ENCODE measurements around the gene NOTO. TPM values are rescaled to one million over a fixed set of nuclear protein-coding genes. Genes with fewer than 3 reads are reported as not detected.
A peak's percentile ranks its signal among the peaks of the same experiment; 100 is the strongest.

NOTO gene
- not detected for total RNA-seq
- long read RNA-seq: 0 reads

GRCh38 chr2:73202156-73203054, at the start of gene NOTO:
NOTO (plus strand) TSS chr2:73202574; CDS start chr2:73202667, 93 bp downstream.
- peaks cover 0 to 16% of the 10 kb centered on the region in 2 donors for H3K27me3 ChIP-seq
- H3K27ac ChIP-seq: no peak within 1 kb of the TSS
- H3K9me3 ChIP-seq: no peaks in the 10 kb centered on the region

GRCh38 chr2:73156539-73157124, 45.7 kb upstream of the NOTO start:
- ATAC-seq (peak; percentile 87 to 99 (median 92)), DNase-seq (peak; percentile 59 to 74 (median 73))
- WGBS (ENCODE audit: insufficient coverage, low coverage, low lambda C conversion rate, missing lambda C conversion rate): 8% methylated on average over 14 of the region's 24 CpGs
- intact Hi-C loops (cut with DNase I): loop anchor here (5.0 to 10.0 kb wide), 2 partner anchors 69 to 162 kb away; no protein-coding TSS in a partner anchor
- Histone ChIP-seq H3K4me3 (no peak overlapping the region), H3K36me3 (no peaks in the 10 kb centered on the region), H3K9me3 (no peaks in the 10 kb centered on the region), H3K27ac (no peak overlapping the region), H3K27me3 (no peaks in the 10 kb centered on the region), H3K4me1 (peaks cover 0 to 6% (median 0%) of the 10 kb centered on the region in 4 donors)
- peak; percentile 60 to 79 (median 72) for TF ChIP-seq CTCF (IDR thresholded peaks at IDR 0.05)
- no peak for TF ChIP-seq POLR2A (IDR thresholded peaks at IDR 0.05)

More at GRCh38 chr2:73202156-73203054, at the start of gene NOTO:
- Histone ChIP-seq H3K4me3 (peak within 1 kb of the TSS in 1 of 3 donors; percentile 19), H3K36me3 (no peaks in the 10 kb centered on the region), H3K4me1 (peaks cover 0 to 9% (median 0%) of the 10 kb centered on the region in 4 donors)
- intact Hi-C loops (cut with DNase I): no loop called here
- ATAC-seq (peak in 3 of 4 donors; percentile 28 to 41 (median 34)), DNase-seq (peak in 1 of 3 donors; percentile 49)
- under 1% methylated on average over 25 of the region's 87 CpGs for WGBS (ENCODE audit: insufficient coverage, low coverage, low lambda C conversion rate, missing lambda C conversion rate)
- no peak for TF ChIP-seq CTCF (IDR thresholded peaks at IDR 0.05)
- no peak for TF ChIP-seq POLR2A (IDR thresholded peaks at IDR 0.05)

- no peak for ATAC-seq
These were observed 39.5 kb upstream of the NOTO start for GRCh38 chr2:73162856-73163391.

More at GRCh38 chr2:73162856-73163391, 39.5 kb upstream of the NOTO start:
- Histone ChIP-seq H3K27me3 (no peaks in the 10 kb centered on the region), H3K4me3 (no peak overlapping the region), H3K4me1 (no peaks in the 10 kb centered on the region), H3K36me3 (no peaks in the 10 kb centered on the region), H3K9me3 (no peaks in the 10 kb centered on the region), H3K27ac (no peak overlapping the region)
- DNase-seq: no peak
- 46% methylated on average over 10 of the region's 14 CpGs for WGBS (ENCODE audit: insufficient coverage, low coverage, low lambda C conversion rate, missing lambda C conversion rate)
- TF ChIP-seq CTCF (IDR thresholded peaks at IDR 0.05) (no peak), POLR2A (IDR thresholded peaks at IDR 0.05) (no peak)
- intact Hi-C loops (cut with DNase I): loop anchor here in 1 of 2 donors (5.0 kb wide), 1 partner anchor 71 kb away; no protein-coding TSS in a partner anchor

All from right lobe of liver (tissue), 6 donors.